Calu3 (cell line): Measurements from ENCODE around the gene AMER3. TPM values are rescaled to one million over a fixed set of nuclear protein-coding genes. Genes with fewer than 3 reads are reported as not detected.

Experiments used
- BruUV-seq: library from RNA; stranded (reverse); fragments of 400-500 nt; replicated peaks from 2 replicates; lab custom pipeline; 2021; lab: Mats Ljungman, UMichigan
- CTCF ChIA-PET: fragments of 300-600 bp; sonication (Branson Sonifier 250); formaldehyde crosslinking; loops from one replicate; lab custom pipeline; 2022; ENCODE audit warnings: antibody characterized with exemption; lab: Charles Lee
- DNase-seq: peaks from one replicate; pipeline ENCODE4 v3.0.0; 2022
- H3K27ac Mint-ChIP-seq: one replicate; pipeline ENCODE4 v1.8.0; 2022; ENCODE audit warnings: mixed read lengths; ENCODE audit not compliant: unreplicated experiment
- H3K27me3 Mint-ChIP-seq: one replicate; pipeline ENCODE4 v1.8.0; 2022; ENCODE audit warnings: mixed read lengths; ENCODE audit not compliant: unreplicated experiment
- H3K36me3 Mint-ChIP-seq: one replicate; pipeline ENCODE4 v1.8.0; 2022; ENCODE audit warnings: mild to moderate bottlenecking, moderate library complexity, mixed read lengths; ENCODE audit not compliant: insufficient read depth, unreplicated experiment
- H3K4me1 Mint-ChIP-seq: one replicate; pipeline ENCODE4 v1.8.0; 2022; ENCODE audit warnings: mild to moderate bottlenecking, low read depth, mixed read lengths; ENCODE audit not compliant: unreplicated experiment
- H3K4me3 Mint-ChIP-seq: one replicate; pipeline ENCODE4 v1.8.0; 2022; ENCODE audit warnings: mild to moderate bottlenecking, low read depth, moderate library complexity, mixed read lengths; ENCODE audit not compliant: unreplicated experiment
- H3K9me3 Mint-ChIP-seq: one replicate; pipeline ENCODE4 v1.8.0; 2022; ENCODE audit warnings: low read depth, mixed read lengths; ENCODE audit not compliant: unreplicated experiment
- intact Hi-C: fragments of 100-400 bp; cut with micrococcal nuclease; formaldehyde crosslinking; loops from one replicate; pipeline ENCODE4 v1.10.0; 2022; ENCODE audit not compliant: unreplicated experiment
- total RNA-seq: library from RNA; stranded (reverse); gene quantifications from 2 replicates; pipeline ENCODE4 v1.2.3, GENCODE V29; 2022
- TF ChIP-seq, protein P1 (sequence below): fragments of 200-600 bp; IDR thresholded peaks from one replicate; pipeline ENCODE4 v1.8.0; 2022; ENCODE audit warnings: antibody characterized with exemption; ENCODE audit not compliant: unreplicated experiment

The AMER3 gene
- total RNA-seq, 1 experiment from 2014 or later: not detected

DNA sequence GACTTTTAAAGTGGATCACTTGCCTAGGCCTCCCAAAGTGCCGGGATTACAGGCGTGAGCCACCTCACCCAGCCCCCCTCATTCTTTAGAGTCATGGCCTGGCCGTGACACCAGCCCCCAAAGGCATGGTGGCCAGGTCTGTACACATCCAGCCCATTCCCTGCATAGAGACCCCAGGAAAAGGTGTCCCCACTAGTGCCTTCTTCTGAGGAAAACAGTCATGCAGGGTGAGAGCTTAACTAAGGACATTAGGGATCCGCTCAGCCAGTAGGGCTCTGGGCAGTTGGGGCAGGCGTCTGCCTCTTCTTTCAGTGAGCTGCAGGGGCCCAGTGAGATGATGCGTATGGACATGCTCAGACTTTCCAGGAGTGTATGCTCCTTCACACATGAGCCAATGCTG lies 5.7 kb upstream of the AMER3 start:
- Mint-ChIP-seq H3K27me3 (peaks cover 68% of the 10 kb centered on the region), H3K36me3 (no peaks in the 10 kb centered on the region), H3K27ac (no peak overlapping the region), H3K9me3 (no peaks in the 10 kb centered on the region), H3K4me3 (no peak overlapping the region), H3K4me1 (no peaks in the 10 kb centered on the region)
- TF ChIP-seq, protein P1, sequence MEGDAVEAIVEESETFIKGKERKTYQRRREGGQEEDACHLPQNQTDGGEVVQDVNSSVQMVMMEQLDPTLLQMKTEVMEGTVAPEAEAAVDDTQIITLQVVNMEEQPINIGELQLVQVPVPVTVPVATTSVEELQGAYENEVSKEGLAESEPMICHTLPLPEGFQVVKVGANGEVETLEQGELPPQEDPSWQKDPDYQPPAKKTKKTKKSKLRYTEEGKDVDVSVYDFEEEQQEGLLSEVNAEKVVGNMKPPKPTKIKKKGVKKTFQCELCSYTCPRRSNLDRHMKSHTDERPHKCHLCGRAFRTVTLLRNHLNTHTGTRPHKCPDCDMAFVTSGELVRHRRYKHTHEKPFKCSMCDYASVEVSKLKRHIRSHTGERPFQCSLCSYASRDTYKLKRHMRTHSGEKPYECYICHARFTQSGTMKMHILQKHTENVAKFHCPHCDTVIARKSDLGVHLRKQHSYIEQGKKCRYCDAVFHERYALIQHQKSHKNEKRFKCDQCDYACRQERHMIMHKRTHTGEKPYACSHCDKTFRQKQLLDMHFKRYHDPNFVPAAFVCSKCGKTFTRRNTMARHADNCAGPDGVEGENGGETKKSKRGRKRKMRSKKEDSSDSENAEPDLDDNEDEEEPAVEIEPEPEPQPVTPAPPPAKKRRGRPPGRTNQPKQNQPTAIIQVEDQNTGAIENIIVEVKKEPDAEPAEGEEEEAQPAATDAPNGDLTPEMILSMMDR: no peak
- intact Hi-C loops: no loop called here
- BruUV-seq: no TSS peak
- CTCF ChIA-PET: no interaction called here
- no peak for DNase-seq

DNA sequence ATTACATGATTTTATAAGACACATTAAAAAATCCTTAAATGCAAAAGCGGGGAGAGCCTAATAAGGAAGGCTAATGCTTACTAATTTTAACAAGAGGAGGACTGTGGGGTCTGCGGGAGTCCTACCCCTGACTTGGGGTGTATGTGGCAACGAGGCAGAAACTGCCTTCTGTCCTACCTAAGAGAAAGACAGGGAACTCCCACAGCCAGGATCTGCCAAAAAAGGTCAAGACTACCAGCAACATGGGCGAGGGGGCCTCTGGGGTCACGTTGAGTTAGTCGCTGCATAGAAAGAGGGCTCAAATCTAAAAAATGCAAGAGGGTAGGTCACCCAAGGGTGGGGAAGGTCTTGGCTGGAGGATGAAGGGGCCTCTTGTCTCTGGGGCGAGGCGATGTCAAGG lies 529 bp upstream of the AMER3 start:
- intact Hi-C loops: no loop called here
- no peak for DNase-seq
- Mint-ChIP-seq H3K27me3 (peaks cover 95% of the 10 kb centered on the region), H3K4me1 (no peaks in the 10 kb centered on the region), H3K27ac (no peak overlapping the region), H3K9me3 (no peaks in the 10 kb centered on the region), H3K36me3 (peaks cover 4% of the 10 kb centered on the region), H3K4me3 (no peak overlapping the region)
- CTCF ChIA-PET: no interaction called here
- TF ChIP-seq, protein P1: no peak
- BruUV-seq: no TSS peak

DNA sequence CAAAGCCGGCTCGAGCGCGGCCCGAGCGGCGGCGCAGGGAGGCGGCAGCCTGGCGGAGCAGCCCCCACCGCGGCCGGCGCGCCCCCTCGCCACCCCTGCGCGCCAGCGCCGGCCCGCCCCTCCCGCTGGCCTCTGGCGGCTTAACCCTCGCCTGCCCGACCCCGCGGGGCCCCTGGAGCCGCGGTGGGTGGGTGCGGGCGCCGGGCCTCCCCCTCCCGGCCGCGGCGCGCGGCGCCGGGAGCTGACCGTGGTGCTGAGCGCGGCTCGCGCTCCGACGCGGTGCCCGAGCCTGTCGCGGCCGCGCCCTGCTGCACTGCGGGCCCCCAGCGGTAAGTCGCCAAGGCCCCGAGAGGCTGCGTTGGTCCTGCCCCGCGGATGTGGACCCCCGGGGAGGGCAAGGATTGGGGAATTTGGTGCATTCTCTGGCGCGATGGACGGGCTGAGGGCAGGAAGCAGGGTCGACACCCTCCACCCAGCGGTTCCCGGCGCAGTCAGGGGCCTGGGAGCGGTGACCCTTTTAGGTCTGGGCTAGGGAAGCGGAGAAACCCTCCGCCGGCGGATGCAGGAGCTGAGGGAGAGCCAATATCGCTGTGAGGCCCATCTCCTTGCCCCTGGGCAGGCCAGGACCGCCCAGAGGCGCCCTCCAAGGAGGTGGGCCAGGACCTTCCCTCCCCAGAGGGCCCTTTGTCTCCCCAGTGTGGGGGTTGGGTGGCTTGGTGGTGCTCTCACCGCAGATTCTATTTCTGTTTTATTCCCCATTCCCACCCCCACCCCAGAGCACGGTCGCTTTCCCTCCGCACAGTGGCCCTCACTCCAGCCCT lies 923 bp downstream of the AMER3 start:
- peak; percentile 20 for DNase-seq
- H3K36me3 Mint-ChIP-seq: peaks cover 4% of the 10 kb centered on the region
- intact Hi-C loops: no loop called here
- no peaks in the 10 kb centered on the region for H3K9me3 Mint-ChIP-seq
- CTCF ChIA-PET: interaction anchor here (0.6 kb wide), 1 partner anchor 571 kb away, joined by 4 read pairs; no protein-coding TSS in a partner anchor
- TF ChIP-seq, protein P1: no peak
- H3K27ac Mint-ChIP-seq: no peak overlapping the region
- no peaks in the 10 kb centered on the region for H3K4me1 Mint-ChIP-seq
- peaks cover 95% of the 10 kb centered on the region for H3K27me3 Mint-ChIP-seq
- H3K4me3 Mint-ChIP-seq: no peak overlapping the region
- no TSS peak for BruUV-seq

DNA sequence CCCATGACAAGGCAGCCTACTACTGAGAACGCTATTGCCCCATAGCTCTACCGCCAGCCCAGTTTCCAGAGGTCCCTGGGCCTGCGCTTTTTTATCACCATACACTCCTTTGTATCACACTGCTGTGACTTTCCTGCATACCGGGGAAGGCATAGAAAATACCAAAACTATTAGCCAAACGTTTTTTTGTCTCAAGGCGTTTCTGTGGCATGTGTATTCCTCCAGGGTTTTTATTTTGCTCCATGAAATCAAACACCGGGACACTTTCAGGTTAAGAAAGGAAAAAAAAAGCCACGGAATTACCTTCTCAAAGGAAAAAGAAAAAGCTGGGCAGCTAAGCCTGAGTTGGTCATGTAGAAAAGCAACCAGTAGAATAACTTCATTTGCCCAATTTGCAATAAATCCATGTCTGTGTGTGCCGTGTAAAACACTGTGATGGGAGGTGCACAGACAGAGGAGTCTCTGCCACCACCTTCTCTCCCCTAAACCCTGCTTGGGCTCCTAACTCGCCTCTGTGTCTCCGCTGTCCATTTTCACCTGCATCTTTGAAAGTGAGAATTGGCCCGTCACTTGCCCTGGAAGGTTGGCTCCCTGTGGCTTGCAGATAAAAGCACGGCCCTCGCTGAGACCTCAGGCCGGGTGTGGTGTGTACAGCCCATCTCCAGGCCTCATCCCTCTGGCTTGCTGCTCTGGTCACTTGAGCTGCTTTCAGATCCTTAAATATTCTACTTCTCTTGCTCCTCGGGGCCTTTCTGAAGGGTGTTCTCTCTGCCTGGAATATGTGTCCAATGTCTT lies 1.7 kb downstream of the AMER3 start:
- Mint-ChIP-seq H3K4me3 (no peak overlapping the region), H3K4me1 (no peaks in the 10 kb centered on the region), H3K36me3 (peaks cover 4% of the 10 kb centered on the region), H3K27ac (no peak overlapping the region), H3K9me3 (no peaks in the 10 kb centered on the region), H3K27me3 (peaks cover 100% of the 10 kb centered on the region)
- DNase-seq: no peak
- CTCF ChIA-PET: interaction anchor here (0.6 kb wide), 1 partner anchor 570 kb away, joined by 4 read pairs; no protein-coding TSS in a partner anchor
- TF ChIP-seq, protein P1: no peak
- no TSS peak for BruUV-seq
- intact Hi-C loops: no loop called here
